ENCODE results near the gene TRPM6. TPM values are rescaled to one million over a fixed set of nuclear protein-coding genes. Genes with fewer than 3 reads are reported as not detected.

Gene TRPM6
- total RNA-seq, 1 donor = under 0.01 TPM

DNA sequence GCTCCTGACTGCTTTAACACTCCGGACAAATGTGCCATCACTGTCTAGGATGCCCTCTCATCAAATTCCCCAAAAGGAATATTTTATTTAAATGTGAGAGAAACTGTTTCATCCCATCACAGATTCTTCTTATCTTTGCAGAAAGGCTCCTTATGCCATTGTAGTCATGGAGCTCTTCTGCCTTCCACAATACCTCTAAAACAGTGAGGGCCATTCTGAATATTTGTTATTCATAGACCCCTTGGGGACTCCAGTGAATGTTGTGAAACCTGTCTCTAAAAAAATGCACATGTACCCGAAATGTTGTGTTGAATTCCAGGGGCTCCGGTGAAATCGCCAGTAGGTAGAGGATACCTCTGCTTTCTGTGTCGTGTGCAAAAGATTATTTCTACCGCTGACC, 213.6 kb downstream of the TRPM6 start:
- DNase-seq (ENCODE audit: low read depth) = no peak
- H3K4me3 ChIP-seq (ENCODE audit: low read depth, low read length) = no peak overlapping the region
- TF ChIP-seq, protein P1, sequence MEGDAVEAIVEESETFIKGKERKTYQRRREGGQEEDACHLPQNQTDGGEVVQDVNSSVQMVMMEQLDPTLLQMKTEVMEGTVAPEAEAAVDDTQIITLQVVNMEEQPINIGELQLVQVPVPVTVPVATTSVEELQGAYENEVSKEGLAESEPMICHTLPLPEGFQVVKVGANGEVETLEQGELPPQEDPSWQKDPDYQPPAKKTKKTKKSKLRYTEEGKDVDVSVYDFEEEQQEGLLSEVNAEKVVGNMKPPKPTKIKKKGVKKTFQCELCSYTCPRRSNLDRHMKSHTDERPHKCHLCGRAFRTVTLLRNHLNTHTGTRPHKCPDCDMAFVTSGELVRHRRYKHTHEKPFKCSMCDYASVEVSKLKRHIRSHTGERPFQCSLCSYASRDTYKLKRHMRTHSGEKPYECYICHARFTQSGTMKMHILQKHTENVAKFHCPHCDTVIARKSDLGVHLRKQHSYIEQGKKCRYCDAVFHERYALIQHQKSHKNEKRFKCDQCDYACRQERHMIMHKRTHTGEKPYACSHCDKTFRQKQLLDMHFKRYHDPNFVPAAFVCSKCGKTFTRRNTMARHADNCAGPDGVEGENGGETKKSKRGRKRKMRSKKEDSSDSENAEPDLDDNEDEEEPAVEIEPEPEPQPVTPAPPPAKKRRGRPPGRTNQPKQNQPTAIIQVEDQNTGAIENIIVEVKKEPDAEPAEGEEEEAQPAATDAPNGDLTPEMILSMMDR (IDR thresholded peaks at IDR 0.05; ENCODE audit: insufficient read depth, low read length) = no peak

Small RNA genes within 50 kb of the gene (small RNA-seq; reads per million reads assigned to genes)
- not detected for gene RNU6-445P

Other genes with a start within 250 kb of the TRPM6 start
- gene C9orf40, start 65.0 kb upstream of the TRPM6 start, total RNA-seq (ENCODE audit: low replicate concordance) = 4.6 and 9.9 TPM in 2 replicates
- 25.4 and 52.7 TPM in 2 replicates for gene CARNMT1, start 140.4 kb upstream of the TRPM6 start, total RNA-seq (ENCODE audit: low replicate concordance)
- gene NMRK1, start 200.2 kb upstream of the TRPM6 start, total RNA-seq (ENCODE audit: low replicate concordance) = 7.0 and 23.9 TPM in 2 replicates
- 10.3 and 27.7 TPM in 2 replicates for gene OSTF1, start 200.6 kb upstream of the TRPM6 start, total RNA-seq (ENCODE audit: low replicate concordance)